HG03103 (cell line): ENCODE results near the gene CCDC85C.

ENCODE experiments used
- ATAC-seq: cut with Tn5 transposase; IDR thresholded peaks from one replicate; pipeline ENCODE4 v1.9.1; 2021; ENCODE audit warnings: low read depth; ENCODE audit not compliant: unreplicated experiment

CCDC85C gene

DNA sequence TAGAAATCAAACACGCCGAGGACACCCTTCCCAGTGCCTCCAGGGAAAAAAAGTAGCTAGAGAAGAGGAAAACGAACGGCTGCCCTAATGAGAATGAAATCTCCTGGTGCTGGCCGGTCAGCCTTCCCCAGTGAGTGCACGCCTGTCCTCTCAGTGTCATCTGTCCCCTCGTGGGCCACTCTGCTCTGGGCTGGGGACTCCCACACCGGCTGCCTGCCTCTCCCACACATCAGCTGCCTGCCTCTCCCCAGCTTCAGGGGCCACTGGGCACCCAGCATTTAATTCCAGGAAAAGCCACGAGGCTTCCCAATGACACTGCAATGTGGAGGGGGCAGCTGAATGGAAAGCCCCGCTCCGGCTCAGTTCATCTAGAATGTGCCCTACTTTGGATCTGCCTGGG, 59.0 kb downstream of the CCDC85C start:
- ATAC-seq = no peak

DNA sequence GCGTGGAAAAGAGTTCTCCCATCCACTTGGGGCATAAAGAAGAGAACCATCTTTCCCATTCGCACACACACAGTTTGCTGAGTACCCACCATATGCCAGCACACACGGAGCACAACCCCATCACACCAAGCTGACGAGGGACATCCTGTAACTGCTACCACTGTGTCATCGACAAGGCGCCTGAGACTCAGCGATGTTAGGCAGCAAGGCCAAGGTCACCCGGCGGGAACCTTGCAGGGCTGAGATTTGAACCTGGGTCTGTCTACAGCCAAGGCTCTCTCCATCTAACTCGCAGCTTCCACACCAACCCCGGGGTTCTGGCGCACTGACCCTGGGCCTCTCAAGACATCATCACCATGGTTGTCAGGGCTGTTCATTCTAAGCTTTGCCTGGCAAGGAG, 60.0 kb downstream of the CCDC85C start:
- no peak for ATAC-seq

DNA sequence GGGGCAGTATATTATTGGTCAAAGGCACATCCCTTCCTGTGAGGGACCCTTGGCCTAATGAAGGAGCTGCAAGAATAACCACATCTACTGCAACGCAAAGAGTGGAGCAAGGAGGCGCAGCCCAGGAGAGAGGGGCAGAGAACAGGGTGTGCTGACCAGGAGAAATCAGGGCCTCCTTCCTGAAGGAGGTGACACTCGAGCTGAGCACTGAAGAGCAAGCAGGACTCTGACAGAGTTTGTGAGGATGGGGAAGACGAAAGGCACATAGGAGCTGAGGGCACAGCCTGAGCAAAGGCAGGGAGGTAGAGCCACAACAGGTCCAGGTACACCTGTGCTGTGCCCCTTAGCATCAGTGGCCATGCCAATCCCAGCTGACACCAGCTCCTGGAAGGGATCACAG, 60.6 kb downstream of the CCDC85C start:
- no peak for ATAC-seq

- ATAC-seq = no peak
Measured at GRCh38 chr14:99542566-99542965, 61.4 kb downstream of the CCDC85C start.

DNA sequence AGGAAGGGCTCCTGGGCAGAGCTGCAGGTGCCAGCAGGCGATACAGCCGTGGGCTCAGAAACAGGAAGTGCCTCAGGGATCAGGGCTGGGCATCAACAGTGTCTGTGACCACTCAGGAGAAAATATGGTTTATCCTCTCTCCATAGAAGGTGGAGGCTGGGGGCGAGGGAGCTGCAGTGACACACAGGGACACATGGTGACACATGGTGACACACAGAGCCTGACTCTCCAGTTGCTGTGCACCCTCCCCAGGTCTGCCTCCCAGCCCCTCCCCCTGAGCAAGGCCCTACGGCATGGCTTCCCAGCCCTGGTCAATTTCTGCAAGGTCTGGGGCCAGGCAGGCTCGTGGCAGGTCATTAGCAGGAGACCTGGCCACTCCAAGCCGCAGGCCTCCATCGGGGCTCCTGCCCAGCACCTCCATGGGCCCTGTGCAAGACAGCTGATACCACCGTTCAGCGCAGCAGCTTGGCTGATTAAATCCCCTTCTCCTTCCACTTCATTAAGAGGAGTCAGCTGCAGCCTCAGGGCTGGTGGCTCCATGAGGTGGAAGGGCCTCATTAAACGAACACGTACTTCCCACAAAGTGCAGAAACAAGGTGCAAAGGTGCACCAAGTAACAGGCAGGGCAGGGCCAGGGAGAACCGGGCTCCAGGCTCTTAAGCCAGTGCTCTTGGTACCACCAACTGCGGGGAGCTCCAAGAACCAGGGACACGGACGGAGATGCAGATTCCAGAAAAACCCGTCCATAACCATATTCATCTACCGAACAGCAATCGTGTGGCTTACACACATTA, 62.1 kb downstream of the CCDC85C start:
- no peak for ATAC-seq

- no peak for ATAC-seq
Measured at GRCh38 chr14:99541211-99541610, 62.8 kb downstream of the CCDC85C start.

DNA sequence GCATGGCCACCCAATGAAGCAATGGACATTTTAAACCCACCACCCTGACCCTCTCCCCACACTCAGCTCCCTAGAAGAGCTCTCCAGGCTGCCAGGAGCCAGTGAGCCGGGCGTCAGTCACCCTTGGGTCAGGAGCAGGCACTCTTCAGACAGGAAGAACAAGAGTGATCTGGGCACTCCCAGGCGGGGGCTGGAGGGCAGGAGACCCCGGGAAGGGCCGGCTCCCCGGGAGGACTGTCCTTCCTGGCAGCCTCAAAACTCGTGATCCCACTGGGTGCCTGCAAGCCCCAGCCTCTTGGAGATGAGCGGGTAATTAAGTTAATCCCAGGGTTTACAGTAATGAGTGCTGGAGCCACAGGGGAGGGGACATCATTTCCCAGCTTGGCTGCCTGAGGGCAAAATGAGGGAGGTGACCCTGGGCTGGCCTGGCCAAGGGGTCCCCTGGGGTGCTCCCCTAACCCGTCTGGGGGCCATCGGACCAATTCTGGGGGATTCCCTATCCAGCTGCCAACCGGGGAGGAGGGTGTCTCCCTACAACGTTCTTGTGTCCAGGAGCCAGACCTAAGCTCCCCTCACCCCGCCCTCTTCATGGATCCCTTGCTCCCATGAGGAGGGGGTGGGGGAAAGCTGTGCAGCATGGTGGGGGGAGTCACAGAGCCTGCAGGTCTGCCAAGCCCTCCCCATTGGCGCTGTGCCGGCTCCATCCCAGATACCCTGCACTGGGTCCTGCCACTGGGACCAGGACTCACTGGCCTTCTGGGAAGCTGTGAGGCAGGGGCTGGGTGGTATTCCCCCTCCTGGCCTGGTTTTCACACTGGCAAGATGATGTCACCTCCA, 63.6 kb downstream of the CCDC85C start:
- ATAC-seq = no peak

- no peak for ATAC-seq
Measured at GRCh38 chr14:99539491-99539890, 64.5 kb downstream of the CCDC85C start.

DNA sequence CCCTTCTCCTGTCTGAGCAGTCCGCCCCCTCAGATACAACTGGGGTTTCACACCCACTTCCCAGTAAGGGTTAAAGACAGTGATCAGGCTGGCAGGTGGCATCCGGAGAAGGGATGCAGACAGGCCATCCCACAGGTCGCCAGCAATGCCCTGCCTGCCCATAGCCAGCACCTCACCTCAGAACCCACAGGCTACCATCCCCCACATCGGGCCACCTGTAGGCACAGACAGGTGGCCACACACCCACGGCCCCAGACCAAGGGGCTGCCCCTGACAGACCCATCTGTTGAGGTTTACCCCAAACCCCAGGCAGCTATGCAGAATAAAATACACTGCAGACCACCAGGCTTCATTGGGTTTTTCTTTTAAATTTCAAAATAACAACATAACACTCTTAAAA, 65.3 kb downstream of the CCDC85C start:
- ATAC-seq = no peak

DNA sequence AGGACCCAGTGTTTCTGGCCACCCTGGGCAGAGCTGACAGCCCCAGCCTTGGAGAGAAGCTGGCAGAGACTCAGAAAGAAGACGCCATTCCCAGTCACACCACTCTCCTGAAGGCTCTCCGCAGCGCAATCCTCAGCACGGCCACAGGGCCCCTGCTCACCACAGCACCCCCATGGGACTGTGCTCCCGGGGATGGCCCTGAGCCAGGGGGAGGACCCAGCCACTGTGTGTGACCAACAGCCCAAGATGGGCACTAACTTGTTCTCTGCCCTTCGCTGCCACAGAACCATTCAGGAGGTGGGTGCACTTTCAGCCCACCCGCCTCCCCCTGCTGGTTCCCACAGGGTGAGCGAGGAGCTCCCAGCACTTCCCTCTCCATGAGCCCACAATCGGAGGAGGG, 65.7 kb downstream of the CCDC85C start:
- no peak for ATAC-seq

GRCh38 chr14:99537399-99537798, 66.6 kb downstream of the CCDC85C start:
- no peak for ATAC-seq

GRCh38 chr14:99535908-99536778, 67.9 kb downstream of the CCDC85C start:
- ATAC-seq = no peak

DNA sequence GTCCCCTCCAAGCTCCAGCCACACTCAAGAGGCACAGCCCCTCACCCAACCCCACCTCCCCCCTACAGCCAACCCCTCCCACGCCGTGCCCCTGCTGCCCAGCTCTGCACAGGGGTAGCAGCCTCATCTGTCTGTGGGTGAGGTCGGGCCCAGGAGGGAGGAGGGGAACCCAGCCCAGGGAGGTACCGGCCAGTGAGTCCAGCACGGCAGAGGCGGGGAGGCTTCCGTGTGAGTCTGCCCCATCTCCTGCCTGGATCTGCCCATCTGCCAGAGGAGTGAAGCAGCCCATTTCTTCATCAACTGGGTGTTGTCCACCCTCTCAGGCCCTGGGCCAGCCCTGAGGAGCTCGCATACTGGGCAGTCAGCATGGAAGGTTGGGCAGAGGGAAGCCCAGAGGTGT, 68.6 kb downstream of the CCDC85C start:
- ATAC-seq = no peak

- ATAC-seq = no peak
Measured at GRCh38 chr14:99534863-99535262, 69.1 kb downstream of the CCDC85C start.

GRCh38 chr14:99534333-99534732, 69.7 kb downstream of the CCDC85C start:
- no peak for ATAC-seq

- ATAC-seq = no peak
Measured at GRCh38 chr14:99532310-99532709, 71.7 kb downstream of the CCDC85C start.

GRCh38 chr14:99531251-99532096, 72.5 kb downstream of the CCDC85C start:
- no peak for ATAC-seq

- no peak for ATAC-seq
Measured at GRCh38 chr14:99530407-99531155, 73.4 kb downstream of the CCDC85C start.

GRCh38 chr14:99529899-99530298, 74.1 kb downstream of the CCDC85C start:
- ATAC-seq = no peak
